Activated effector memory CD4-positive, alpha-beta T cell treated with Interleukin-2 at 50 U/mL for 16 hours (primary cell): ENCODE results near the gene BCAR3.

ENCODE experiments used
- DNase-seq: peaks from one replicate; pipeline ENCODE4 v3.0.0-alpha.2; 2020

The BCAR3 gene

DNA sequence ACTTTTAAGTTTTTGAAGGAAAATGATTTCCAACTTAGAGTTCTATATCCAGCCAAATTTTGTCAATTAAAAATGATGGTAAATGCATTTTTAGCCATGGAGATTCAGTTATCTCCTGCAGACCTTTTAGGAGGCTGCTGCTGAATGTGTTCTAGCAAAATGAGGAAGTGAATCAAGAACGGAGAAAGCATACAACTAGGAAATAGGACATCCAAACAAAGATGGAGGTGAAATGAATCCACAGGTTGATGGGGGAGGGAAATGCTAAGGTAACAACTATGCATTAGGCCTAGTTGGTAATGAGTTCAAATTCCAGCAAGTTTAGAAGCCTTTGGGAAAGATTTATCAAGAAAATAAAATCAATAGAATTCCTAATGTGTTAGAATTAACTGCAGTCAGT is 153.2 kb downstream of the BCAR3 start:
- no peak for DNase-seq

- DNase-seq, result no peak
These were observed 155.2 kb downstream of the BCAR3 start for GRCh38 chr1:93526431-93526830.

DNA sequence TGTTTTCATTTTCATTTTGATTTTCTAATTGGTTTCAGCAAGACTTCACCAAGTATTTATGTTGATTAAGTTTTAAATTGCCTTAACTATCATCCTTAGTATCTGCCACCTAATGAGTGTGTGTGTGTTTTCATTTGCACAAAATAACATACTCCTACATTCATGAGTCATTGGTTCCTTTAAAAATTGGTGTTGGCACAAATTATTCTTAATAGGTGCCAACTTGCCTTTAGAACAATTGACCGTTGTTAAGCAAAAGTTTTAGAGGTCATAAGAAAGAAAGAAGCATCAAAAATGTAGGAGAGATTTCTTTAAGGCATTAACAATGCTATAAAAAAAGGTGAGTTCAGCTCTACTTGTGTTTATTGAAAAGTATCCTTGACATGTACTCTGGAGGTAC is 156.2 kb downstream of the BCAR3 start:
- DNase-seq, result no peak

GRCh38 chr1:93522721-93523120 is 158.9 kb downstream of the BCAR3 start:
- DNase-seq, result no peak

- no peak for DNase-seq
These were observed 160.0 kb downstream of the BCAR3 start for GRCh38 chr1:93521618-93522017.

GRCh38 chr1:93519199-93519829 is 162.3 kb downstream of the BCAR3 start:
- no peak for DNase-seq

GRCh38 chr1:93518516-93518915 is 163.1 kb downstream of the BCAR3 start:
- no peak for DNase-seq

GRCh38 chr1:93516164-93516563 is 165.5 kb downstream of the BCAR3 start:
- no peak for DNase-seq
